HEK293 (cell line): Measurements from ENCODE around the gene AHCYL2.

Experiments used
- CTCF ChIA-PET: fragments of 350-600 bp; formaldehyde crosslinking; extraction: SDS; loops from one replicate; lab custom pipeline; 2021; ENCODE audit warnings: antibody characterized with exemption; lab: Yijun Ruan, JAX
- POLR2A ChIA-PET: fragments of 300-600 bp; formaldehyde crosslinking; extraction: SDS; loops from one replicate; lab custom pipeline; 2020; ENCODE audit warnings: antibody characterized with exemption, inconsistent platforms; lab: Yijun Ruan, JAX
- H3K27ac ChIP-seq: fragments of 200-500 bp; sonication (Bioruptor generic); 2 replicates; pipeline ENCODE4 v1.5.1; 2014; ENCODE audit warnings: low read depth, low read length, control low read depth, inconsistent platforms; ENCODE audit errors: extremely low read depth
- H3K36me3 ChIP-seq, 2 experiments: fragments of 200-500 bp in 1 of 2; sonication (Bioruptor generic) in 1 of 2; 1 replicate in 1 of 2; 2 replicates in 1 of 2; pipeline ENCODE4 v1.5.1; 2014 to 2017; ENCODE audit warnings: inconsistent platforms in 2 of 2, low read length in 2 of 2; ENCODE audit not compliant: control insufficient read depth in 2 of 2, insufficient read depth in 1 of 2
- H3K4me1 ChIP-seq: fragments of 200-500 bp; sonication (Bioruptor generic); 2 replicates; pipeline ENCODE4 v1.5.1; 2014; ENCODE audit warnings: mild to moderate bottlenecking, low read length, inconsistent platforms; ENCODE audit not compliant: control insufficient read depth, insufficient read depth
- H3K4me3 ChIP-seq: 2 replicates; pipeline ENCODE4 v1.5.1; 2011; ENCODE audit warnings: low read depth, mild to moderate bottlenecking, control low read depth, low read length, moderate library complexity
- H3K9me3 ChIP-seq: fragments of 200-500 bp; sonication (Bioruptor generic); 2 replicates; pipeline ENCODE4 v1.5.1; 2014; ENCODE audit warnings: low read depth, low read length, inconsistent platforms; ENCODE audit not compliant: control insufficient read depth, insufficient read depth
- BCL11B ChIP-seq: fragments of 450-650 bp; formaldehyde crosslinking; IDR thresholded peaks from 2 replicates; pipeline ENCODE4 v1.5.1; 2016; ENCODE audit warnings: low read depth, missing biosample characterization, missing genetic modification characterization
- ELK4 ChIP-seq: IDR thresholded peaks from 2 replicates; pipeline ENCODE4 v1.6.1; 2011; ENCODE audit warnings: mild to moderate bottlenecking, low read depth, low read length, borderline replicate concordance
- SCRT1 ChIP-seq: fragments of 450-650 bp; formaldehyde crosslinking; IDR thresholded peaks from 2 replicates; pipeline ENCODE4 v1.5.1; 2016; ENCODE audit warnings: missing biosample characterization, missing genetic modification characterization, borderline replicate concordance
- ZBTB11 ChIP-seq: fragments of 450-650 bp; formaldehyde crosslinking; conservative IDR thresholded peaks from 2 replicates; pipeline ENCODE4 v1.5.1; 2016; ENCODE audit warnings: low read depth, missing biosample characterization, missing genetic modification characterization
- ZBTB44 ChIP-seq: fragments of 450-650 bp; IDR thresholded peaks from 2 replicates; pipeline ENCODE4 v1.5.1; 2018; ENCODE audit warnings: missing biosample characterization, mild to moderate bottlenecking, missing genetic modification characterization
- ZFP41 ChIP-seq: fragments of 450-650 bp; formaldehyde crosslinking; IDR thresholded peaks from 2 replicates; pipeline ENCODE4 v1.5.1; 2016; ENCODE audit warnings: missing biosample characterization, missing genetic modification characterization, borderline replicate concordance
- ZFP69B ChIP-seq: fragments of 450-650 bp; formaldehyde crosslinking; IDR thresholded peaks from 2 replicates; pipeline ENCODE4 v1.5.1; 2016; ENCODE audit warnings: missing biosample characterization, missing genetic modification characterization
- ZNF138 ChIP-seq: fragments of 450-650 bp; formaldehyde crosslinking; IDR thresholded peaks from 2 replicates; pipeline ENCODE4 v1.5.1; 2016; ENCODE audit warnings: missing biosample characterization, missing genetic modification characterization, borderline replicate concordance
- ZNF362 ChIP-seq: fragments of 450-650 bp; formaldehyde crosslinking; IDR thresholded peaks from 2 replicates; pipeline ENCODE4 v1.5.1; 2016; ENCODE audit warnings: missing biosample characterization, missing genetic modification characterization
- ZNF416 ChIP-seq: fragments of 450-650 bp; formaldehyde crosslinking; IDR thresholded peaks from 2 replicates; pipeline ENCODE4 v1.5.1; 2016; ENCODE audit warnings: missing biosample characterization, missing genetic modification characterization
- ZNF423 ChIP-seq: fragments of 450-650 bp; formaldehyde crosslinking; IDR thresholded peaks from 2 replicates; pipeline ENCODE4 v1.5.1; 2016; ENCODE audit warnings: missing biosample characterization, missing genetic modification characterization
- ZNF48 ChIP-seq: fragments of 450-650 bp; formaldehyde crosslinking; IDR thresholded peaks from 2 replicates; pipeline ENCODE4 v1.5.1; 2016; ENCODE audit warnings: missing biosample characterization, missing genetic modification characterization
- ZNF561 ChIP-seq: fragments of 450-650 bp; IDR thresholded peaks from 2 replicates; pipeline ENCODE4 v1.5.1; 2018; ENCODE audit warnings: missing biosample characterization, missing genetic modification characterization, borderline replicate concordance
- ZNF621 ChIP-seq: fragments of 450-650 bp; formaldehyde crosslinking; IDR thresholded peaks from 2 replicates; pipeline ENCODE4 v1.5.1; 2017; ENCODE audit warnings: missing biosample characterization, missing genetic modification characterization
- ZNF658 ChIP-seq: fragments of 450-650 bp; formaldehyde crosslinking; IDR thresholded peaks from 2 replicates; pipeline ENCODE4; 2016; ENCODE audit warnings: missing biosample characterization, missing genetic modification characterization
- ZNF768 ChIP-seq: fragments of 450-650 bp; formaldehyde crosslinking; IDR thresholded peaks from 2 replicates; pipeline ENCODE4 v1.5.1; 2018; ENCODE audit warnings: missing biosample characterization, mild to moderate bottlenecking, missing genetic modification characterization
- TF ChIP-seq, protein P1 (sequence below): fragments of 450-650 bp; formaldehyde crosslinking; IDR thresholded peaks from 2 replicates; pipeline ENCODE4 v1.5.1; 2016; ENCODE audit warnings: missing biosample characterization, missing genetic modification characterization

The AHCYL2 gene

DNA sequence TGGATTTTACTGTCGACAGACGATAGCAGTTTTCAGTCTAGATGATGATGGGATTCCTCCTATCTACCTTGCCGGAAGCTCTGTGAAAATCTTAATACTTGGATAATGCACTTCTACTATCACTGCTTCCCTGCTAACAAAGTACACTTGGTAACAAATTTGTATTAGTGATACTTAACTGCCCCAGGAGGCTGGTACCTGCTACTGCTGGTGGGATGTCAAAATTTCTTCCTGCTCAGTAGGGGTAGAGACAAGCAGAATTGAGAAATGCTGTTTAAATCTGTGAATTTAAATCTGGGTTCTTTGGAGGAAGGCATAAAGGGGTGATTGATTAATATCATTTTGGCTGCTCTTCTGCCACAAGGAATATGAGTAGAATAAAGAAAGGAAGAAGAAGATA, 109.6 kb downstream of the AHCYL2 start:
- POLR2A ChIA-PET, result interaction anchor here (0.6 kb wide), 1 partner anchor 25 kb away, joined by 3 read pairs; no protein-coding TSS in a partner anchor
- H3K4me1 ChIP-seq, result no peaks in the 10 kb centered on the region
- H3K36me3 ChIP-seq, result no peaks in the 10 kb centered on the region
- no peak for TF ChIP-seq ZNF768 (tag by site-specific recombination)
- TF ChIP-seq ZNF138 (tag by site-specific recombination), result no peak
- no peak for TF ChIP-seq ZNF48 (tag by site-specific recombination)
- no peak for TF ChIP-seq BCL11B (tag by site-specific recombination)
- no peak for TF ChIP-seq ZNF561 (tag by site-specific recombination)
- TF ChIP-seq ZFP41 (tag by site-specific recombination), result no peak
- no peak for TF ChIP-seq ZNF621 (tag by site-specific recombination)
- TF ChIP-seq ZBTB44, result no peak
- TF ChIP-seq ZNF362 (tag by site-specific recombination), result no peak
- TF ChIP-seq SCRT1 (tag by site-specific recombination), result no peak
- TF ChIP-seq ZBTB11 (tag by site-specific recombination), result no peak
- CTCF ChIA-PET, result interaction anchor here (1.1 to 5.0 kb wide), 3 partner anchors 9 to 116 kb away, joined by 6 to 29 read pairs (median 13); no protein-coding TSS in a partner anchor
- no peaks in the 10 kb centered on the region for H3K9me3 ChIP-seq
- H3K4me3 ChIP-seq, result no peak overlapping the region
- H3K27ac ChIP-seq, result no peak overlapping the region

GRCh38 chr7:129338450-129338849, 113.6 kb downstream of the AHCYL2 start:
- no peaks in the 10 kb centered on the region for H3K9me3 ChIP-seq
- TF ChIP-seq, protein P1, sequence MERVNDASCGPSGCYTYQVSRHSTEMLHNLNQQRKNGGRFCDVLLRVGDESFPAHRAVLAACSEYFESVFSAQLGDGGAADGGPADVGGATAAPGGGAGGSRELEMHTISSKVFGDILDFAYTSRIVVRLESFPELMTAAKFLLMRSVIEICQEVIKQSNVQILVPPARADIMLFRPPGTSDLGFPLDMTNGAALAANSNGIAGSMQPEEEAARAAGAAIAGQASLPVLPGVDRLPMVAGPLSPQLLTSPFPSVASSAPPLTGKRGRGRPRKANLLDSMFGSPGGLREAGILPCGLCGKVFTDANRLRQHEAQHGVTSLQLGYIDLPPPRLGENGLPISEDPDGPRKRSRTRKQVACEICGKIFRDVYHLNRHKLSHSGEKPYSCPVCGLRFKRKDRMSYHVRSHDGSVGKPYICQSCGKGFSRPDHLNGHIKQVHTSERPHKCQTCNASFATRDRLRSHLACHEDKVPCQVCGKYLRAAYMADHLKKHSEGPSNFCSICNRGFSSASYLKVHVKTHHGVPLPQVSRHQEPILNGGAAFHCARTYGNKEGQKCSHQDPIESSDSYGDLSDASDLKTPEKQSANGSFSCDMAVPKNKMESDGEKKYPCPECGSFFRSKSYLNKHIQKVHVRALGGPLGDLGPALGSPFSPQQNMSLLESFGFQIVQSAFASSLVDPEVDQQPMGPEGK, result no peak
- no peak for TF ChIP-seq ZFP69B
- no peak for TF ChIP-seq ZNF658 (tag by site-specific recombination)
- TF ChIP-seq ZNF423 (tag by site-specific recombination), result no peak
- no peak for TF ChIP-seq ELK4
- TF ChIP-seq ZNF416 (tag by site-specific recombination), result no peak
- TF ChIP-seq, all 188 proteins: peak for 0
- Histone ChIP-seq H3K27ac (no peak overlapping the region), H3K4me1 (no peaks in the 10 kb centered on the region), H3K4me3 (no peak overlapping the region), H3K36me3 (no peaks in the 10 kb centered on the region)
- CTCF ChIA-PET, result interaction anchor here (0.7 to 1.7 kb wide), 3 partner anchors 29 to 1323 kb away, joined by 3 to 10 read pairs (median 7); no protein-coding TSS in a partner anchor
- POLR2A ChIA-PET, result no interaction called here
